Pancreas (tissue), 10 donors: ENCODE measurements around the gene ABTB1. TPM values are rescaled to one million over a fixed set of nuclear protein-coding genes. Genes with fewer than 3 reads are reported as not detected.

Source experiments
- ATAC-seq, 4 donors: fragments of 200-7000 bp; cut with Tn5 transposase; one replicate each; pipeline versions ENCODE4 v1.8.0 to v1.9.1; 2020; ENCODE audit warnings: mild to moderate bottlenecking in 4 of 4, moderate library complexity in 4 of 4
- DNase-seq, 6 donors: peaks; one replicate each; pipeline ENCODE4 v3.0.0-alpha.2; 2020
- FAIRE-seq: peaks from 2 replicates; lab custom pipeline; 2012; peaks lifted over from hg19 to GRCh38; lab: Jason Lieb, UNC
- H3K27ac ChIP-seq, 4 donors: fragments of 200-600 bp; sonication (generic); 1 replicate in 3 of 4; 2 replicates in 1 of 4; pipeline versions ENCODE4 v1.5.0 to v1.8.0; 2020
- H3K27me3 ChIP-seq, 4 donors: fragments of 200-600 bp; one replicate each; pipeline ENCODE4 v1.8.0; 2021
- H3K36me3 ChIP-seq, 3 donors: fragments of 200-600 bp; sonication (generic) in 1 of 3; one replicate each; pipeline versions ENCODE4 v1.5.0 to v1.8.0; 2020 to 2021
- H3K4me1 ChIP-seq, 3 donors: fragments of 200-600 bp; one replicate each; pipeline ENCODE4 v1.8.0; 2021
- H3K4me3 ChIP-seq, 4 donors: fragments of 200-600 bp; sonication (generic) in 2 of 4; one replicate each; pipeline versions ENCODE4 v1.5.0 to v1.8.0; 2020 to 2021
- H3K9me3 ChIP-seq, 4 donors: fragments of 200-600 bp; one replicate each; pipeline ENCODE4 v1.8.0; 2021
- CTCF ChIP-seq, 4 donors: fragments of 200-600 bp; sonication (generic) in 3 of 4; IDR thresholded peaks; one replicate each; pipeline versions ENCODE4 v1.5.0 to v1.8.0; 2021; ENCODE audit warnings: antibody characterized with exemption in 4 of 4
- WGBS, 2 donors: extraction: QIAGEN DNeasy Blood & Tissue Kit; methylation state at CpG; one replicate each; pipeline ENCODE4 v1.1.7; 2013; 5-methylcytosine and 5-hydroxymethylcytosine counted together
- intact Hi-C, 3 donors: fragments of 100-400 bp; cut with DNase I; formaldehyde crosslinking; loops; one replicate each; pipeline versions ENCODE4 v1.11.1 to v1.14.2; 2022
- polyA plus RNA-seq, 2 donors: library from polyadenylated mRNA; stranded (reverse); fragments of 200-250 nt; gene quantifications; one replicate each; pipeline ENCODE4 v1.2.3, GENCODE V29; 2013
- total RNA-seq, 6 donors: library from RNA; stranded (reverse); fragmentation: NEBNext Ultra II Directional in 4 of 6; extraction: Animal tissue kit (Norgen Biotek cat#: 25700) in 4 of 6; gene quantifications; one replicate each; pipeline versions ENCODE4 v1.2.1 to v1.2.4, GENCODE V29; 2021 to 2023
- donor health status: healthy with polysubstance abuse.
- donor health status: DM: no; HTN: no; CAD: no; lungs with moderate emphysema.
- donor health status: DM: no; HTN: no; CAD: no.
- donor health status: control.
- donor health status: control.
- donor health status: Bipolar disorder and iron deficiency.
- donor health status: DM: yes; HTN: yes; CAD: no.
- donor health status: DM: no; HTN: no; CAD: no.
- donor health status: DM: no; HTN: no; CAD: no.
- donor health status: DM: yes; HTN: yes; CAD: no.

Gene ABTB1
- total and polyA plus RNA-seq, 8 donors: 7.6 to 60.7 (median 17.2) TPM

DNA sequence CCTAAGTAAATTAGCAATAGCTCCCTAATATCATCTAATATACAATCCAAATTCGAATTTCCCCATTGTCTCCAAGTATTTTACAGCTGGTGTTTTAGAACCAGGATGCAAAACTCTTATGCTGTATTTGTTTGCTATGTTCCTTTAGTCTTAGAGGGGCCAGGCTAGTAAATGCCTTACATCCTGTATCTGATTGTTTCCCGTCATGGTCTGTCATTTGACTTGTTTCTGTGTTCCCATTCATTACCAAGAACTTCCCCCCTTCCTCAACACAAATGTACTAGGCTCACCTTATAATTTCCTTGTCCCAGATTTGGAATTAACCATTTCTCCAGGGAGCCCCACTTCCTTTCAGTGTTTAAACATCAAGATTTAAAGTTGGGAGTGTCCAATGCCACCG, 54.1 kb downstream of the ABTB1 start:
- no peak for TF ChIP-seq CTCF (IDR thresholded peaks at IDR 0.05)
- WGBS, 2 donors: 72 to 78% methylated on average over 3 of the region's 3 CpGs
- ATAC-seq (no peak), FAIRE-seq (no peak), DNase-seq (no peak)
- intact Hi-C loops: no loop called here
- Histone ChIP-seq H3K27ac (no peak overlapping the region), H3K4me3 (no peak overlapping the region), H3K4me1 (no peaks in the 10 kb centered on the region), H3K9me3 (no peaks in the 10 kb centered on the region), H3K36me3 (no peaks in the 10 kb centered on the region), H3K27me3 (no peaks in the 10 kb centered on the region)

DNA sequence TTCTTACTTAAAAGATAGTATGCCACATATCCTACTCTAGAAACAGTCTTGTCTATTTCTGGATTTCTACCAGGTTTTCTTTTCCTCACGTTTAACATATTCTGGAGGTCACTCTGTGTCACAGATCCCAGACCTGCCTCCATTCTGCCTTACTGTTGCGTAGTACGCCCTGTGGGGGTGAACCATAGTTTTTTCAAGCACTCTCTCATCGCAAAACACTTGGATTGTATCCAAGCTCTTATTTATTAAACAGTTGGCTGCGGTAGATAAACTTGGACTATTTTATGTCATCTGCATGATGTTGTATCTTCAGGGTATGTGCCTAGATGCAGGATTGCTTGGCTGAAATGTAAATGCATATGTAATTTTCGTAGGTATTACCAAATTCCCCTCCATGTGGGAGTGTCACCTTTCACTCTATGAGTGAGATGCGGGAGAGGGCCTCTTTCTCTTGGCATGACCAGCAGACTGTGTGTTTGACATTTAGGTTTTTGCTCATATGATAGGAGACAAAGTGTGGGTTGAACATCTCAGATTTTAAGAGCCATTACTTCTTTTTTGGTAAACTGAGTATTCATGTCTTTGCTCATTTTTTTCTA, 55.8 kb downstream of the ABTB1 start:
- Histone ChIP-seq H3K27me3 (no peaks in the 10 kb centered on the region), H3K36me3 (no peaks in the 10 kb centered on the region), H3K27ac (no peak overlapping the region), H3K4me1 (no peaks in the 10 kb centered on the region), H3K9me3 (no peaks in the 10 kb centered on the region), H3K4me3 (no peak overlapping the region)
- TF ChIP-seq CTCF (IDR thresholded peaks at IDR 0.05): no peak
- WGBS, 2 donors: 62 to 66% methylated on average over 7 of the region's 7 CpGs
- ATAC-seq: no peak
- DNase-seq: no peak
- intact Hi-C loops: no loop called here
- FAIRE-seq: no peak

- no peak for TF ChIP-seq CTCF (IDR thresholded peaks at IDR 0.05)
- no peak for DNase-seq
- H3K36me3 ChIP-seq: no peaks in the 10 kb centered on the region
- no peaks in the 10 kb centered on the region for H3K27me3 ChIP-seq
- FAIRE-seq: no peak
- intact Hi-C loops: no loop called here
- peak in 3 of 4 donors; percentile 19 to 62 (median 59) for ATAC-seq
- H3K4me1 ChIP-seq: no peaks in the 10 kb centered on the region
- no peak overlapping the region for H3K4me3 ChIP-seq
- WGBS, 2 donors: 86 to 92% methylated on average over 4 of the region's 4 CpGs
- H3K9me3 ChIP-seq: no peaks in the 10 kb centered on the region
- H3K27ac ChIP-seq: no peak overlapping the region
These were observed 56.9 kb downstream of the ABTB1 start for GRCh38 chr3:127729556-127730056.

- FAIRE-seq: no peak
- H3K27me3 ChIP-seq: no peaks in the 10 kb centered on the region
- no peak for TF ChIP-seq CTCF (IDR thresholded peaks at IDR 0.05)
These were observed 57.4 kb downstream of the ABTB1 start for GRCh38 chr3:127730171-127730570.

More at GRCh38 chr3:127730171-127730570, 57.4 kb downstream of the ABTB1 start:
- Histone ChIP-seq H3K9me3 (no peaks in the 10 kb centered on the region), H3K27ac (no peak overlapping the region), H3K4me1 (peaks cover 0 to under 1% (median 0%) of the 10 kb centered on the region in 3 donors), H3K36me3 (no peaks in the 10 kb centered on the region), H3K4me3 (no peak overlapping the region)
- WGBS, 2 donors: 76 to 78% methylated on average over 8 of the region's 8 CpGs
- ATAC-seq (no peak), DNase-seq (peak in 1 of 6 donors; percentile 27)
- intact Hi-C loops: no loop called here

Other genes with a start within 250 kb of the ABTB1 start
- gene TPRA1, start 82.2 kb upstream of the ABTB1 start, total RNA-seq: 10 to 100 TPM; 12.1 to 21.5 (median 14.3) TPM
- 10 to 100 TPM; 21.9 to 25.9 TPM for gene TPRA1, start 82.2 kb upstream of the ABTB1 start, polyA plus RNA-seq
- 1 to 10 TPM; 2.3 to 5.2 (median 4.0) TPM for gene MCM2, start 74.5 kb upstream of the ABTB1 start, total RNA-seq
- 1 to 10 TPM; 1.5 to 1.7 TPM for gene MCM2, start 74.5 kb upstream of the ABTB1 start, polyA plus RNA-seq
- 1 to 10 TPM; 2.5 to 6.8 (median 5.3) TPM for gene PODXL2, start 43.8 kb upstream of the ABTB1 start, total RNA-seq
- 10 to 100 TPM in 1 of 2 donors, 1 to 10 TPM in 1; 6.0 to 18.1 TPM for gene PODXL2, start 43.8 kb upstream of the ABTB1 start, polyA plus RNA-seq
- gene MGLL, start 149.6 kb downstream of the ABTB1 start, total RNA-seq: 10 to 100 TPM in 1 of 6 donors, 1 to 10 TPM in 5; 3.3 to 11.4 (median 7.5) TPM
- 1 to 10 TPM; 5.2 to 5.9 TPM for gene MGLL, start 149.6 kb downstream of the ABTB1 start, polyA plus RNA-seq
- gene KBTBD12, start 242.3 kb downstream of the ABTB1 start, total RNA-seq: 1 to 10 TPM; 1.2 to 2.9 (median 1.6) TPM
- gene KBTBD12, start 242.3 kb downstream of the ABTB1 start, polyA plus RNA-seq: 1 to 10 TPM in 1 of 2 donors, under 1 TPM in 1; 0.68 to 3.7 TPM